Stimulated activated CD4-positive, alpha-beta T cell treated with anti-CD3 and anti-CD28 coated beads, Interleukin-15, amount 100 ng/mL, for 24 hours (primary cell): ENCODE measurements around the gene IGSF8.

Experiments
- DNase-seq: peaks from one replicate; pipeline ENCODE4 v3.0.0-alpha.2; 2020

IGSF8 gene

DNA sequence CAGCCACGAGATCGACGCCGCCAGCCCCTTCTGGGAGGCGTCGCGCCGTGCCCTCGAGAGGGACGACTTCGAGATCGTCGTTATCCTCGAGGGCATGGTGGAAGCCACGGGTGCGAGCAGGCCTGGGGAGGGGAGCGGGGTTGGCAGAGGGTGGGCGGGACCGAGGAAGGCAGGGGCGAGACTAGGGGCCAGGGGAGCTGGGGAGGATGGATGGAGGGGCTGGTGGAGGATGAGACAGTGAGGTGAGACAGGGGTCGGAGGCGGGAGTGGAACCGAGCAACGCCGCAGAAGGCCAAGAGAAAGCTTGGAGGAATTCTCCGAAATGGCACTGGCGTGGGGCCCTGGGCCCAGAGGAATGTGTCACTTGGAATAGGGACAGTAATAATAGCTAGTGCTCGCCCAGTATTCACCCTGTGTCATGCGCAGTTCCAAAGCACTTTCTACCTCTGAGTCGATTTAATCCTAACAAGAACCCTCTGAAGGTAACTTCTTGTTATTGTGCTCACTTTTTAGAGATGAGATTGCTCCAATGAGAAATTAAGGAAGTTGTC lies 13.6 kb downstream of the IGSF8 start:
- DNase-seq = no peak

DNA sequence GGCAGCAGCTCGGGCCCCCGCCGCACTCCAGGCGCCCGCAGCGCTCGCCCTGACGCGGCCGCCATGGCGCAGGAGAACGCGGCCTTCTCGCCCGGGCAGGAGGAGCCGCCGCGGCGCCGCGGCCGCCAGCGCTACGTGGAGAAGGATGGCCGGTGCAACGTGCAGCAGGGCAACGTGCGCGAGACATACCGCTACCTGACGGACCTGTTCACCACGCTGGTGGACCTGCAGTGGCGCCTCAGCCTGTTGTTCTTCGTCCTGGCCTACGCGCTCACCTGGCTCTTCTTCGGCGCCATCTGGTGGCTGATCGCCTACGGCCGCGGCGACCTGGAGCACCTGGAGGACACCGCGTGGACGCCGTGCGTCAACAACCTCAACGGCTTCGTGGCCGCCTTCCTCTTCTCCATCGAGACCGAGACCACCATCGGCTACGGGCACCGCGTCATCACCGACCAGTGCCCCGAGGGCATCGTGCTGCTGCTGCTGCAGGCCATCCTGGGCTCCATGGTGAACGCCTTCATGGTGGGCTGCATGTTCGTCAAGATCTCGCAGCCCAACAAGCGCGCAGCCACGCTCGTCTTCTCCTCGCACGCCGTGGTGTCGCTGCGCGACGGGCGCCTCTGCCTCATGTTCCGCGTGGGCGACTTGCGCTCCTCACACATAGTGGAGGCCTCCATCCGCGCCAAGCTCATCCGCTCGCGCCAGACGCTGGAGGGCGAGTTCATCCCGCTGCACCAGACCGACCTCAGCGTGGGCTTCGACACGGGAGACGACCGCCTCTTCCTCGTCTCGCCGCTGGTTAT lies 14.2 kb downstream of the IGSF8 start:
- DNase-seq = peak; percentile 83

DNA sequence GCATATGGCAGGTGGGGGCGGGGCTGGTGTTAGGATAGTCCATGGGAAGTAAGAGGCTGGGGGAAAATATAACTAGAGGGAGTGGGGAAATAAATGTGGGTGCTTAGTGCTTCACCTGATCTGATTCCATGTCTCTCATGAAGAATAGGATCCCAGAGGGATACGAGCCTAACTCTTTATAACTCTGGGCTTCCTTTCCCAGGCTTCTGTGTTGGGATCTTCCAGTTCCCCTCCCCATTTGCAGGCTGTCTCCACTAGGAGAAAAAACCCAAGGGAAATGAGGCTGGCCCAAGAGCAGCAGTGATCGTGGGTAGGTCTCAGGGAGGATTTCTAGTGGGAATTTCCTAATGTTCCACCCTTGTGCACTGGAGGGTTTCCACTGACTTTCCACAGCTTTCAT lies 15.5 kb downstream of the IGSF8 start:
- DNase-seq = no peak

DNA sequence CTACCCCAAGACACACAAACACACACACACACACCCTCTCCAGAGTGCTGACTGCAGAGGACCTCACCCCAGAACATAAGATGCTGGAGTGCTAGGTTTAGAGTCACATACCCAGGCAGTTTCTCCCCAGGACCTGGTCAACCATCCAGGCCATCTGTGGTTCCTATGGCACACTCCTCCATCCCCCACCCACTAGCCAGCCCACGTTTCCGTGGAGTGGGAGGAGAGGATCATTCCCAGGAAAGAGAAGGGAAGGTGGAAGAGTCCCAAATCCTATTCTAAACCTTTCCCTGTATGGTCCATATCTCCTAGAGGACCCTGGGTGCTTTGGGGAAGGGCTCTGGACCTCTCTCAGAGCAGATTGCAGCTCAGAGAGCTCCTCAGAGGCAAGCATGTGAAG lies 15.9 kb downstream of the IGSF8 start:
- no peak for DNase-seq

DNA sequence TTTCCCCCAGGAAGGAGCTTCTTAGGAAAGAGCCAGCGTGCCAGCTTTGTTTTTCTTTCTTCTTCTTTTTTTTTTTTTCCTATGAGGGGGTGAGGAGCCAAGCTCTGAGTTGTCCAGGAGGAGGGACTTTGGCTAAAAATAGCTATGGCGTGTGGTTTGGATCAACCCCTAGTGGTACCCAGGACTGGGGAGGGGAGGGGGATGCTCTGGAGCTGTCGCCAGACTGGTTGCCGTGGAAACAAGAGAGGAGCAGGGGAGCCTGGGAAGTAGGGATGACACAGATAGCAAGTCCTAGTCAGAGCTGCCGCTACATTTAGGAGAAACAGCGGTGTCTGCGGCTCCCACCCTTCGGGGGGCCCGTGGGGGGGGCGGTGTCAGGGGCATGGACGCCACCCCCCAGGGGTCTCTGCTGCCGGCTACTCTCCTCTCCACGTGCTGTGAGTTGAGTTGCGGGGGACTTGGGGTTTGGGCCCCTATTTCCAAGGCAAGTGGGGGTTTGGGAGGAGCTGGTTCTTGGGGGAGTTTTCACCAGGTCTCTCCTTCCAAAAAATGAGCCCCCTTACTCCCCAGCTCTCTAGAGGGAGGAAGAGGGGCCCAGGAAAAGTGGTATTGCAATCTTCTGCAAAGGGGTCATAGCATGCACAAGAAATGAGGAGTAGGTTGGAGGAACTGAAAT lies 17.0 kb downstream of the IGSF8 start, which contains the start of gene KCNJ9:
Gene KCNJ9 (plus strand): TSS at position 278 of the 676 bp plus-strand sequence. CDS start 2,493 bp downstream, outside the sequence.
- no peak for DNase-seq

DNA sequence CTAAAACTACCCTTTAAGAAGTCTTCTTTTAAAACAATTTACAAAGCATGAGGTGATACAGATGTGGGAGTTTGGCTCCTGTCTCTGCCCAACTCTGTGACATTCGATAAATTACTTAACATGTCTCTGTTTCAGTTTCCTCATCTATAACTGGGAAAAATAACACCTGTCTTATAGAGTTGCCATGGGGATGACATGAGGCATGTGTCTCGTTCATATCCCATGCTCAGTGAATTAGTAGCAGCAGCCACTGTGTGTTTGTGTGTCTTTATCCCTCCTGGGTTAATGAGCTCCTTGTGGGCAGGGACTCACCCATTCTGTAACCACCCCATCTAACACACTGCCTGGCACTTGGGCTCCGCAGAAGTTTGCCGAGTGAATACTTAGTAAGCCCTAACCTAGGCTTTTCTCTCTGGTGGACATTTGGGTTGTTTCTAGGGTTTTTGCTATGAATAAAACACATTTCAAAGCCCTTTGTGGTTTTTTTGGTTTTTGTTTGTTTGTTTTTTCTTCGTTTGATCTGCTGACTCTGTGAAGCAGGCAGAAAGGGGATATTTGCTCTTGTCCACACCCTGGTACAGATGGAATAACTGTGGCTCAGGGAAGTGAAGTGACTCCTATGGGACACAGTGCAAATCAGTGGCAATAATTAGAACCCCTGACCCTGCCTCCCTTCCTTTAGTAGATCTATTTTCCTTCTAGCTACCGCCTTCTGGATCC lies 17.9 kb downstream of the IGSF8 start:
- no peak for DNase-seq

DNA sequence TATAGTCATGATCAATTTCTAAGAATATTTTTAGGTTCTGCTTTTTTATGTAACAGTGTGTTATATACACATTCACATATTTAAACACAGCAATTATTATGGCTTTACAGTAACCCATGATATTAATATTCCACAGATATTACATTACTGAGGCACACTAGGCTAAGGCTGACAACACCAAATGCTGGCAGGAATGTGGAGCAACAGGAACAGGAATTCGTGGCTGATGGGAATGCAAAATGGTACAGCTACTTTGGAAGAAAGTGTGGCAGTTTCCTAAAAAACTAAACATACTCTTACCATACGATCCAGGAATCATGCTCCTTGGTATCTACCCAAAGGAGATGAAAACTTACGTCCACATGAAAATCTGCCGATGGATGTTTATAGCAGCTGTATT lies 19.0 kb downstream of the IGSF8 start:
- DNase-seq = no peak

DNA sequence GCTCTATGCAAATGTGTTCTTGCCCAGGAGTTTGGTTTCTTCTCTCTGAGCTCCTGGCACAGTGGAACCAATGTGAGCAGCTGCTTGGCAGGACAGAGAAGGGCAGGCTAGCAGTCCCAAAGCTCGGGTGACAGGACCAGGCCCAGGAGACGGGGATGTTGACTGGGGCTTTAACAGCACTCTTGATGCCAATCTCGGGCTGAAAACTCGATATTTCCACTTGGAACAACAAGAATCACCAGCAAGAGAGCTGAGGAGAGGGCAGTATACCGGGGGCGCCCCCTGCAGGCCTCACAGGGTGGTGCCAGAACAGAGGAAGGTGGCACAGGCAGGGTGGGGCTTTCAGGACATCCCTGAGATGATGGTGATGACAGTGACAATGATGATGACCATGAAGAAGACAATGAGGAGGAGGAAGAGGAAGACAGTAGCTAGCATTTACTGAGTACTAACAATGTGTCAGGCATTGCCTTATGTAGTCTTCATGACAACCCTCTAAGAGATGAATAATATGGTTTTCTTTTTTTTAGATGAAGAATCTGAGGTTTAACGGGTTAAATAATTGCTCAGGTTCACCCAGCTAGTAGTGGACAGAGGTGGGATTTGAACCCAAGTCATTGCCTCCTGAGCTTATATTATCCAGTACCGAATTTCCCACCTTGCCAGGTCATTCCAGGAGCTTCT lies 19.8 kb downstream of the IGSF8 start:
- peak; percentile 73 for DNase-seq

DNA sequence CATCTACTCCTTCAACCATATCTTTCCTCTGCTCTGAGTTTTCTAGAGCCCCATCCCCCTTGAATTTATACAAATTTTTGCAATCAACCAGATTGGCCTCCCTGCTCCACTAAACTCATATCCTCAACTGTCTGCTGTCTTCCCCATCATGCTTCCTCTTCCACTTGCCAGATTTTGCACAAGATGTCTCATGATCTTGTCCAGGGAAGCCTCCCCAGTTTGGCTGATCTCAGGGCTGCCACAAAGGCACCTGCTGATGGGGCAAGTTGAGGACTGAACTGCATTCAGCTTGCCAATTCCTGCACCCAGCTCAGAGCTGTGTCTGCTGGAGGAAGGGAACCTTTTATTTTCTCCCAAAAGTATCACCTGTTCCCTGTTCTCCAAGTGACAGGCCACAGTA lies 20.9 kb downstream of the IGSF8 start:
- no peak for DNase-seq

DNA sequence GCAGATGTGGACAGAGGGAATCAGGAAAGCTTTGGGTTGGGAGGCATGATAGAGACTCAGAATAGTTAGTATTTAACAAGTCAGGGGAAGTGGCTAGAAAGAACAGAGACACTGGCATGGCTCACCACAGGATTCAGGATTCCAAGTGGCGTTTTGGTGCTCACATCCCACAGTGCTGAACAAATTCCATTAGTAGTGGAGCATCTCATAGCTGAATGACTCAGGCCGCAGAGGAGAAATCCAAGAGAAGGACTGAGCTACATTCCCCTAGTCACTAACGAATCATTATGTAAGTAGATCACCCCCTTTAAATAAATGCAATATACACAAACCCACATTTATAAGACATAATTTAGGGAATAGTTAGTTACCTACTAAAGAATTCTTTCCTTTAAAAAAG lies 22.1 kb downstream of the IGSF8 start:
- DNase-seq = no peak

DNA sequence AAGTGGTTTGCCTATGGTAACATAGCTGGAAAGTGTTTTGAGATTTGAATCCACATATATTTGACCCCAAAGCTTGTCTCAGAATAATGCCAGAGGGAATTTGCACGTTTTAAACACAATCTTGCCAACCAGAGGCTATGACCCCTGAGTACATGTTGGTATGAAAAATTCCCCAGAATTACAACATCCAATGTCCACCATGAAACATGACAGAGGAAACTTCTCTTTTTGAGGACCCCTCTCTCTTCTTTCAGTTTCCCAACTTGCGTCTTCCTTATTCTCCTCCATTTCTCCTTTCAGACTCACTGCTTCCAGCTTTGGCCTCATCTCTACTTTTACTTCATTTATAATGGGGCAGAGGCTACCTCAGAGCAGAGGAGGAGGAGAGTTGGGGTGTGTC lies 22.6 kb downstream of the IGSF8 start:
- DNase-seq = no peak

DNA sequence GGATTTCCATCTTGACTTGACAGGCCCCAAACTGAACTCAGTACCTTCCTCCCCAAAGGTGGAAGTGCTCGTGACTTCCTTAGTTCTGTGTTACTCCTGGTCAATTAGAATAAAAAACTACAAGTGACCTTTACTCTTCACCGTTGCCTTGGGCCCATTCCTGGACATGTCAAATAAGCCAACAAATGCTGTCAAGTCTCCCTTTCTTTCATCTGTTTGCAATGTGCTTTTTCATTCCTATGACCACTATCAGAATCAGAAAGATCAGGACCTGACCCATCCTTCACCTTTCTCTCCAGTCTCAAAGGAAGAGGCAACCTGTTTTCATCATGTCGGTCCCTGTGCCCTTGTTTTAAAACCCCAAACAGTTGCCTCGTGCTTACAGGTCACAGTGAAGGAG lies 23.6 kb downstream of the IGSF8 start:
- no peak for DNase-seq

DNA sequence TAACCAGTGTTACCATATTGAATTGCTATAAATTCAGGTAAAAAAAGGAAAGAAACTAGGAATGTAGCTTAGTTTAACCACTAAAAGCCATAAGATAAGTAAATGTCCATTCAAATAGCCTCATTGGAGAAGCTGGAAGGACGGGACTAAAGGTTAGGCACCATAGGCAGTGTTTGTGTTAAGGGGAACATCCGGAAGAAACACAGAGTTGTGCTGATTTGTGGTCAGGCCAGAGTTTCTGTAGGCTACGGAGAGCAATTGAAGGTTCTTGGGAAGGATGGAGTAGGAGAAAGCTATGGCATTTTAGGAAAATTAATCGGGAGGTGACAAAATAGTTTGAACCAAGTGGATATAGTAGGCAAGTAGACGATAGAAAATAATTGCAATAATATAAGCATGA lies 27.1 kb downstream of the IGSF8 start:
- DNase-seq = no peak

DNA sequence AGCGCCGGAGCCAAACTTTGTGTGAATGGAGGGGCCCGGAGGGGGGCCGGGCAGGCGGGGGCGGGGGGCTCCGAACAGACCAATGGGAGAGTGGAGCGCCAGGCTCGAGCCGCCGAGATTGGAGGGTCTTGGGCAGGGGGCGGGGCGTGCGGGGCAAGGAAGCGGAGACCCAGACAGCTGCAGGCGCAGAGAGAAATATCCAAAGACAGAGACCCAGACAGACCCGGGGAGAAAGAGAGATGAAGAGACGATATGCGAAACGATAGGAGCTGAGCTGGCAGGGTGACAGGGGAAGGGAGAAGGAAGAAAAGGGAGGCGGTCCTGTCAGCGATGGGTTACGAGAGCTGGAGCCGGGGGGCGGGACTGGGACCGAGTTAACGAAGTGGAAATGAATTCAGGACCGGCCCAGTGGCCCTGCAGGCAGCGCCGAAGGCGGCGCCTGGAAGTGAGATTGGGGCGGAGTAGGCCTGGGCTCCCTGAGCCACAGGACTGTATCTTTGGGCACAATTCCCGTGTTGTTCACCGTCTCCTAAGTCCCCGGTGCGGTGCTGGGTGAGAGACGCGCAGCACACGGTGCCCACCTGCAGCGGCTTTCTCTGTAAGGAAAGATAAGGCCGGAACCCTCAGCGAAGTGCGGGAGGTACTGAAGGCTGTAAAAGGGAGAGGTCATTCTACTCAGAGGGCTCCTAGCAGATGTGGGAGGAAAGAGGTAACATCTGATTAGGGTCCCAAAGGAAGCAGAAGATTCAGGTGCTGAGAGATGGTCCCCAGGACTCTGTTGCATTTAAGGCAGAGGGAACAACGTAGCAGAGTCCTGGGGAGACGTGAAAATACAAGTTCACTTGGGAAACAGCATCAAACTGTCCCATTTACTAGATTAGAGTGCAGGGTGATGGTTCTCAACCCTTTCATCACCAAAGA lies 27.9 kb downstream of the IGSF8 start:
- DNase-seq = peak; percentile 77

DNA sequence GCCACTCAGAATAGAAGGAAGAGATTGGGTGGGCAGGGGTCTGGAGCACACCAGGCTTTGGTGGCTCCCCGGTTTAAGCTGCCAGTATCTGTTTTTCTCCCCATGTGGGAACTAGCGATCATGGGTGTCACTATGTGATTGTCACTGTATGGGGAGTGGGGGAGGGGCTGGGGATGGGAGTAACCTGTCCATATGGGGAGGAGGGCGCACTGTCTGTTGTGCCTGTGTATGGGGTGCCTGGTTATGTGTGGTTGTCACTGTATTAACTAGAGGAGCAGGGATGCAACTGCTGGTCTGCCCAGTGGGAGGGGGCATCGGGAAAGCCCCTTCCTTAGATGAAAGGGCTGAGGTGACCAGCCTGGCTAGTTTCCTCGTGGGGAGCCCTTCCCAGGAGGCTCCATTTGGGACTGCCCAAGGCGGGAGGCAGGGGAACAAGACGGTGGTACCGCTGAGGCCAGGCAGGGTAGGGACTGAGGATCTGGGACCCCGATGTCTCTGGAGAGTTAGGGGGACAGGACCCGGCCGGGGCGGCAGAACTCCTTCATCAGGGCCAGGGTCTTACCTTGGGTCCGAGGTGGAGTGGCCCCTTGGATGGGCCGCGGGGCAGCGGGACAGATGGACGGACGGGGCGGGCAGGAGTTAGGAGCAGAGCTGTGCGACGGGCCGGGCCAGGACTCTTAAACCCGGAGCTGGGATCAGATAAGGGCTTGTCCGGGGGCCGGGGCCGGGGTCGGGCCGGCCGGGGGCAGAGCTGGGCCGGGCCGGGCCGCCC lies 28.8 kb downstream of the IGSF8 start, which contains the start of gene KCNJ10:
Gene KCNJ10 (minus strand): TSS at position 701 of the 772 bp plus-strand sequence. CDS start 27,628 bp downstream, outside the sequence.
- no peak for DNase-seq

DNA sequence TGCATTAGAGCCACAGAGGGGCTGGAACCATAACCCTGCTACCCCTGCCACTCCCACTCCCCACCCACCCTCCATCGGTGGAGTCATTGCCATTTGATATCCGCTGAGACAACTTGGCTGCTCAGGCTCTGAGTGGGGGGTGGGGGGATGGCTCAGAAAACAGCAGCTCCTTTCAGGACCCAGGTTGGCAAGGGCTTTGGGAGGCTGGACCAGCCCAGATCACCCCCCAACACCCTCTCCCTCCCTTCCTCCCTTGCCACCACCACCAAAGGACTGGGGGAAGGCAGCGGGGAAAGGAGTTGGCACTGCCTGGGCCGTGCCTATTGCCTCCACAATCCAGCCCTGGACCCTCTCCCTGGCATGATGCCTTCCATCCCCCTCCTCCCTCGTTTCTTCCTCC lies 30.2 kb downstream of the IGSF8 start:
- DNase-seq = no peak

DNA sequence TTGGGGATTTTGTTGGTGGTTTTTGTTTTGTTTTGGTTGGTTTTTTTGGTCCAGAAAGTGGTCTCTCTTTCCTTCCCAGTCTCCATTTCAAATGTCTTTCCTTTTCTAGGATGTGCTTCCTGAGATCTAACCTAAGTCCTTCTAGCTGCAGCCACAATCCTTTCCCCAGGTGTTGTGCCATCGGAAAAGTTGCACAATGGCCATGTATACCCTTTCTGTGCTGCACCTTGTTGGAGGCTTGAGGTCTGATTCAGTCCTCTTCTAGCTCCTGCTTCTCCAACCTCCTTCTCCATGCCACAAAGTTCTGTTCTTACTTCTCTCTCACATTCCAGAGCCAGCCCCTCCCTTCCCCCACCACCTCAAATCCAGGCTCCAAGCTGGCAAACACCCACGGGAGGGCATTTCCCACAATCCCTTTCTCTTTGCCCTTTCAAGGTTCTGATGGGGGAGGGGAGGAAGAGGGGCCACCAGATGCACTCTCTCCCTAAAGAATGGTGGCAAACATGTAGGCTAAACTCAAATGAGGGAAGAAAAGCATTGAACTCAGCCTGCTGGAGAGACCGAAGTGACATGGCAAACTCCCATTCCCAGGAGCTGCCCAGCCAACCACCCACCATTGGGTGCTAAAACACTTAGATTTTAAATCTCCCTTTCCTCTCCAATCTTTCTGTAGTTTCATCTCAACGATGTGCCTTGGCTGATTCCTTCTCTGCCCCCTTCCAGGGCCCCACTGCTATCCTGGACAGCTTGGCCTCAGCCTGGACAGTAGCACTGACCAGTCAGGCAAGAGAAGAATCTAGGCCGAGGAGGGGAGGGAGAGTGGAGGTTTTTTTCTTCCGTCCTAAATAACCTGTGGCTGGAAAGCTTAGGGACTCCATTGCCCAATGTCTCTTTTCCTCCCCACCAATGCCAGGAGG lies 31.3 kb downstream of the IGSF8 start:
- DNase-seq = no peak

DNA sequence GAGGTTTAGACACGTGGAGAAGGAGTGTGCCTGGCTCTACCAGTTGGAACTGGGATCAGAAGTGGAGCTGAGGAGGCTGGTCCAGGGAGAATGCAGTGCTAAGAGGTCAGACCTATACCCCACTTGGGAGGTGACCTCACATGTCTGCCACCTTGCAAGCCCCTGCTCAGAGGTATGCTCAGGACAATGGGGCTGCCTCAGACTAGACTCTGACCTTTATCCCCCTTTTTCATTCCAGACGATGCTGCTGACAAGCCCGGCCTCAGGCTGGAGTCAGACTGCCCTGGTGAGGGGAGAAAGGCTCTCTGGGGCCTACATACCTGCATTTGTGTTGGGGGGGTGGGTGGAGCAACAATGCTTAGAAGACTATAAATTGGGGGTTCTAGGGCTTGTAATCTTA lies 33.7 kb downstream of the IGSF8 start:
- DNase-seq = no peak

DNA sequence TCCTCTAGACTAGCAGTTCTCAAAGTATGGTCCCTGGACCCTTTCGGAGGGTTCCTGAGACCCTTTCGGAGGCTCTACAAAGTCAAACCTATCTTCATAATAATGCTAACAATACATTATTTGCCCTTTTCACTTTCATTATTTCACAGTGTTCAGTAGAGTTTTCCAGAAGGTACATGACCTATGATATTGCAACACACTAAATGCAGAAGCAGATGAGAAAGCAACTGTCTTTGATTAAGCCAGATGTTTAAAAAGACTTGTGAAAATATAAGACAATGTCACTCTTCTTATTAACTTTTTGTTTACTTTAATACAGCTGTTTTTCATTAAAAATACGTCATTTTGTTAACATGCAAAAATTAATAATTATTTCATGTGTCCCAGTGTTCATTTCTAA lies 34.3 kb downstream of the IGSF8 start:
- no peak for DNase-seq

DNA sequence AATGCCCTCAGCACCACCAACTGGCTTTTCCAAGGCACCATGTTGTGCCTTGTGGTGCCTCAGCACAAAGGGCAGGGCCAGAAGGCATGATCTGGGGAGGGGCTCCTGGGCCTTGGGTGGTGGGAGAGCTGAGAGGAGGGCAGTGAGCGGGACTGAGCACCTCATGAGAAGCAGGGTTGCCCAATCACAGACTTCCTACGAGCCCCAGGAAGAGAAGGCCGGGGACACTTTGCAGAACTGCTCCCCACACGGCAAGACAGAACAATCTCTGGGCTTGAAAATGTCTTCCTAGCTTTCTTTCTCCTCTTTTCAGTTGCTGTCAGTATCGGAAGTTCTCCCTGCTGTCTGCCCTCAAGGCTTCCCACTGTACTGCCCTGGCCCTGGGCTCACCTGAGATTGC lies 35.2 kb downstream of the IGSF8 start:
- DNase-seq = no peak
